HFFc6 (cell line): ENCODE measurements around the gene GALNT2. TPM values are rescaled to one million over a fixed set of nuclear protein-coding genes. Genes with fewer than 3 reads are reported as not detected.

ENCODE experiments used
- DNase-seq: peaks from one replicate; pipeline ENCODE4 v3.0.0-alpha.2; 2018
- H3K27ac Mint-ChIP-seq: 2 replicates; pipeline ENCODE4 v1.8.0; 2020; ENCODE audit warnings: mild to moderate bottlenecking, mixed read lengths
- H3K27me3 Mint-ChIP-seq: 2 replicates; pipeline ENCODE4 v1.8.0; 2021; ENCODE audit warnings: mild to moderate bottlenecking, moderate library complexity, mixed read lengths; ENCODE audit not compliant: insufficient read depth
- H3K36me3 Mint-ChIP-seq: 2 replicates; pipeline ENCODE4 v1.8.0; 2021; ENCODE audit warnings: low read depth, mixed read lengths
- H3K4me1 Mint-ChIP-seq: 2 replicates; pipeline ENCODE4 v1.8.0; 2020; ENCODE audit warnings: low read depth, mixed read lengths
- H3K4me3 Mint-ChIP-seq: 2 replicates; pipeline ENCODE4 v1.8.0; 2020; ENCODE audit warnings: mild to moderate bottlenecking, moderate library complexity, mixed read lengths
- H3K9me3 Mint-ChIP-seq: 2 replicates; pipeline ENCODE4 v1.8.0; 2020; ENCODE audit warnings: mild to moderate bottlenecking, mixed read lengths
- total RNA-seq, 6 experiments: library from RNA; stranded (reverse); fragmentation: NEBNext Ultra II Directional; extraction: Animal tissue kit (Norgen Biotek cat#: 25700); gene quantifications; 2 replicates in 1 of 6; 3 replicates in 5 of 6; pipeline ENCODE4 v1.2.3, GENCODE V29; 2021
- TF ChIP-seq, protein P1 (sequence below): fragments of 200-600 bp; sonication (generic); IDR thresholded peaks from 2 replicates; pipeline ENCODE4 v1.5.0; 2021; ENCODE audit warnings: antibody characterized with exemption, mild to moderate bottlenecking

GALNT2 gene
- total RNA-seq, 6 experiments from 2014 or later = 174 to 194 (median 181) TPM

DNA sequence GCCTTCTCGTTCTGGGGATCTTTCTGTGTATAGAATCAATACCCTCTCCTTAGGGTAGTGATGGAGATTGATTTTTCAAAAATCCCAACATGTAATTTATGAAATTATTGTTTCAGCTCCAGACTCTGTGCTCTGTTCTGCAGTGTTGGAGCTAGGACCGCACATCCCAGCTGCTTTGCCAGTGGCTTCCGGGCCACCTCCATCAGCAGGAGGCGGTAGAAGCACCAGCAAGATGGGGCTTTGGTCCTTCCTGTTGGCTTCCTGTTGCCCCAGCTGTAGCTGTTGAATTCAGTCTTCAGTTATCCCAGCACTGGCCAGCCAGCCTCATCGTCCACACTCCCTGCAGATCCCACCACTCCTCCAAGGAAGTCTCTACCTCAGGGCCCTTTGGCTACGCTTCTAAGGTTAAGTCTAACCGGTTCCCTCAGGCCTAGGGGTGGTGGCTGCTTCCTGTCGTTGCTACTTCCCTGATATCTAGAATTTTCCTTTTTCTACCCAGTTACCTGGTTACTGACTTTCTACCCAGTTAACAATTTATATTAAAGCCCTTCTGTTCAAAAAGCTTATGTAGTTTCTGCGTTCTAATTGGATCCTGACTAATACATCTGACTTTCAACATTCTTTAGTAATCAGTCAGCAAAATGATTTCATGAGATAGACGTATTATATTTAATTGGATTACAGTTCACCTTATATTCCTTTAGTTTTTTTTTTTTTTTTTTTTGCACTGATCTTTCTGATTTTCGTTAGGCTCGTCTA lies 24.6 kb downstream of the GALNT2 start:
- Mint-ChIP-seq H3K27me3 (peaks cover 3% of the 10 kb centered on the region; the same call in 1 of the 2 replicates), H3K4me3 (peak overlapping the region; percentile 50), H3K4me1 (peaks cover 77% of the 10 kb centered on the region), H3K36me3 (peaks cover 41% of the 10 kb centered on the region), H3K9me3 (no peaks in the 10 kb centered on the region), H3K27ac (peak overlapping the region; percentile 92)
- no peak for DNase-seq
- TF ChIP-seq, protein P1, sequence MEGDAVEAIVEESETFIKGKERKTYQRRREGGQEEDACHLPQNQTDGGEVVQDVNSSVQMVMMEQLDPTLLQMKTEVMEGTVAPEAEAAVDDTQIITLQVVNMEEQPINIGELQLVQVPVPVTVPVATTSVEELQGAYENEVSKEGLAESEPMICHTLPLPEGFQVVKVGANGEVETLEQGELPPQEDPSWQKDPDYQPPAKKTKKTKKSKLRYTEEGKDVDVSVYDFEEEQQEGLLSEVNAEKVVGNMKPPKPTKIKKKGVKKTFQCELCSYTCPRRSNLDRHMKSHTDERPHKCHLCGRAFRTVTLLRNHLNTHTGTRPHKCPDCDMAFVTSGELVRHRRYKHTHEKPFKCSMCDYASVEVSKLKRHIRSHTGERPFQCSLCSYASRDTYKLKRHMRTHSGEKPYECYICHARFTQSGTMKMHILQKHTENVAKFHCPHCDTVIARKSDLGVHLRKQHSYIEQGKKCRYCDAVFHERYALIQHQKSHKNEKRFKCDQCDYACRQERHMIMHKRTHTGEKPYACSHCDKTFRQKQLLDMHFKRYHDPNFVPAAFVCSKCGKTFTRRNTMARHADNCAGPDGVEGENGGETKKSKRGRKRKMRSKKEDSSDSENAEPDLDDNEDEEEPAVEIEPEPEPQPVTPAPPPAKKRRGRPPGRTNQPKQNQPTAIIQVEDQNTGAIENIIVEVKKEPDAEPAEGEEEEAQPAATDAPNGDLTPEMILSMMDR = peak; percentile 28; the same call in 1 of the 2 replicates

DNA sequence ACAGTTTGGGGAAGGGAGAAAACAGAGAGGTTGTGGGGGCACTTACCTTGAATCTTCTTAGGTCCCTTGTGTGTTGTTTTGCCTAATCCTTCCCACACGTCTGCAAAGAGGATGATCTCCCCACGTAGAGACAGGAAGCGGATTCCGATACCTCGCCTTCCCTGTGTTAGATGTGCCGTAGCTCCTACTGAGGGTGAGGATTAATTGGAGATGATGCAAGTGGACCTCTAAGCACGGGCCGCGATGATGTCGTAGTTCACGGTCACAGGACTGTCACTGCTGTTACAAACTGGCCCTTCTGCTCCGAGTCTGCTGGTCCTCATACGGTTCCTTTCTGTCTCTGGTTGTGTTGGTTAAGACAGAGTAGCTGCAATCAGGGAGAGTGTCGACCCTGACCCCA lies 27.7 kb downstream of the GALNT2 start:
- H3K4me1 Mint-ChIP-seq = peaks cover 54% of the 10 kb centered on the region
- DNase-seq = no peak
- peaks cover 38% of the 10 kb centered on the region for H3K36me3 Mint-ChIP-seq
- peaks cover 3% of the 10 kb centered on the region; the same call in 1 of the 2 replicates for H3K27me3 Mint-ChIP-seq
- H3K9me3 Mint-ChIP-seq = no peaks in the 10 kb centered on the region
- TF ChIP-seq, protein P1 = no peak
- no peak overlapping the region for H3K4me3 Mint-ChIP-seq
- H3K27ac Mint-ChIP-seq = no peak overlapping the region

DNA sequence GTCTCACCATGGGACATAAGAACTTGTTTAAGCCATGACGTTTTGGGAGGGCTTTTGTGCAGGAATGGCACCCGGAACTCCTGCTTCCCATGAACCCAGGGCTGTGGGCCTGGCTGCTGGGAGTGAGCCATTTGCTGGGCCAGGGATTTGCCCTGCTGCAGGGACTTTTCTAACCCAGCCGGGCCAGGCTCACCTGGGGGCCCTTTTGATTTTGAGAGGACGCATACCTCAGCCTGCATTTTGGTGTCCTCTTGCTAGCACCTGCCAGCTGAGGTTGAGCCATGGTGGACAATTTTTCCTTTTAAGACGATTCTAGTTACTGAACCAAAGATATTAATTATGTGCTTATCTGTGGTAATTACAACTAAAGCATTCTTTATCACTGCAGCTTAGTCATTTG lies 28.9 kb downstream of the GALNT2 start:
- TF ChIP-seq, protein P1 = no peak
- Mint-ChIP-seq H3K27ac (no peak overlapping the region), H3K9me3 (no peaks in the 10 kb centered on the region), H3K4me1 (peaks cover 42% of the 10 kb centered on the region), H3K36me3 (peaks cover 37% of the 10 kb centered on the region), H3K4me3 (no peak overlapping the region), H3K27me3 (peaks cover 2% of the 10 kb centered on the region; the same call in 1 of the 2 replicates)
- DNase-seq = no peak

DNA sequence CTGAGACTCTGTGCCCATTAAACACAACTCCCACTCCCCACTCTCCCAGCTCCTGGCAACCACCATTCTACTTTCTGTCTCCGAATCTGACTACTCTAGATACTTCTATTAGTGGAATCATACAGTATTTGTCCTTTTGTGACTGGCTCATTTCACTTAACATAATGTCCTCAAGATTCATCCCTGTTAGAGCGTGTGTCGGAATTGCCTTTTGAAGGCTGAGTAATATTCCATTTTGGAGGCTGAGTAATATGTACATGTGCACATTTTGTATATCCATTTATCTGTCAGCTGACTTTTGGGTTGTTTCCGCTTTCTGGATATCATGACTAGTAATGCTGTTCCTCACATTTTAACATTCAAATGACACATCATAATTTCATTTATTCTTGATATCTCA lies 30.3 kb downstream of the GALNT2 start:
- Mint-ChIP-seq H3K9me3 (no peaks in the 10 kb centered on the region), H3K27ac (no peak overlapping the region), H3K4me1 (peaks cover 42% of the 10 kb centered on the region), H3K4me3 (no peak overlapping the region), H3K27me3 (peaks cover 1% of the 10 kb centered on the region; the same call in 1 of the 2 replicates), H3K36me3 (peaks cover 26% of the 10 kb centered on the region)
- TF ChIP-seq, protein P1 = no peak
- no peak for DNase-seq

- TF ChIP-seq, protein P1 = no peak
- no peak overlapping the region for H3K4me3 Mint-ChIP-seq
- H3K4me1 Mint-ChIP-seq = peaks cover 45% of the 10 kb centered on the region
- peaks cover 18% of the 10 kb centered on the region for H3K36me3 Mint-ChIP-seq
- no peak for DNase-seq
- H3K9me3 Mint-ChIP-seq = no peaks in the 10 kb centered on the region
- H3K27ac Mint-ChIP-seq = no peak overlapping the region
- H3K27me3 Mint-ChIP-seq = no peaks in the 10 kb centered on the region
Observed at GRCh38 chr1:230098723-230099122, 31.7 kb downstream of the GALNT2 start.
